Panc1 (cell line): Measurements from ENCODE around the gene SERPINB2.

ENCODE experiments used
- CTCF ChIP-seq: fragments of 450-650 bp; IDR thresholded peaks from 2 replicates; pipeline ENCODE4 v1.5.1; 2017; ENCODE audit warnings: mild to moderate bottlenecking
- POLR2AphosphoS5 ChIP-seq: IDR thresholded peaks from 2 replicates; pipeline ENCODE4 v1.6.1; 2012; ENCODE audit warnings: mild to moderate bottlenecking, low read depth, low read length, moderate library complexity
- REST ChIP-seq, 2 experiments: IDR thresholded peaks; 2 replicates each; pipeline ENCODE4 v1.6.1; 2011 to 2012; ENCODE audit warnings: low read depth in 2 of 2, control low read depth in 1 of 2, low read length in 1 of 2, mild to moderate bottlenecking in 1 of 2, moderate library complexity in 1 of 2; ENCODE audit not compliant: insufficient read depth in 1 of 2
- SIN3A ChIP-seq: IDR thresholded peaks from 2 replicates; pipeline ENCODE4 v1.6.1; 2012; ENCODE audit warnings: low read depth, mild to moderate bottlenecking, low read length, moderate library complexity, borderline replicate concordance; ENCODE audit not compliant: insufficient read depth
- TCF7L2 ChIP-seq: IDR thresholded peaks from 2 replicates; pipeline ENCODE4 v1.6.1; 2011; ENCODE audit warnings: mild to moderate bottlenecking, low read depth, low read length, inconsistent platforms

GRCh38 chr18:63878343-63878742 lies 9.2 kb upstream of the SERPINB2 start:
- TF ChIP-seq SIN3A = no peak
- TF ChIP-seq CTCF = no peak
- no peak for TF ChIP-seq POLR2AphosphoS5
- no peak for TF ChIP-seq REST (IDR thresholded peaks at IDR 0.05; ENCODE audit: insufficient read depth in 1 of 2, low read depth in 2 of 2, low read length in 1 of 2)
- TF ChIP-seq TCF7L2 = no peak
